Omental fat pad (tissue), 4 donors: ENCODE data around the gene ATXN2L. TPM values are rescaled to one million over a fixed set of nuclear protein-coding genes. Genes with fewer than 3 reads are reported as not detected.

Source experiments
- ATAC-seq: fragments of 150-250 bp; one replicate; pipeline ENCODE4 v1.9.1; 2016; ENCODE audit warnings: mild to moderate bottlenecking, moderate library complexity; ENCODE audit not compliant: low FRiP score
- DNase-seq: peaks from one replicate; pipeline ENCODE4 v3.0.0-alpha.2; 2019; ENCODE audit warnings: low spot score
- CTCF ChIP-seq, 3 donors: fragments of 450-650 bp; IDR thresholded peaks; one replicate each; pipeline ENCODE4 v1.5.1; 2016 to 2017; ENCODE audit warnings: antibody characterized with exemption in 3 of 3, mild to moderate bottlenecking in 3 of 3, moderate library complexity in 2 of 3
- total RNA-seq, 4 donors: library from RNA; depleted of rRNA; stranded (reverse); fragments of >200 nt; gene quantifications; one replicate each; pipeline ENCODE4 v1.1.0, GENCODE V29; 2016

The ATXN2L gene
- total RNA-seq, 4 donors from 2014 or later: 34.4 to 83.3 (median 59.5) TPM

- no peak for DNase-seq
- no peak for TF ChIP-seq CTCF (IDR thresholded peaks at IDR 0.05)
- ATAC-seq: no peak
Measured at GRCh38 chr16:28846933-28847273, 24.1 kb downstream of the ATXN2L start.

- no peak for DNase-seq
- ATAC-seq: peak; percentile 54
- TF ChIP-seq CTCF (IDR thresholded peaks at IDR 0.05): no peak
Measured at GRCh38 chr16:28858421-28858820, 35.6 kb downstream of the ATXN2L start.

GRCh38 chr16:28859326-28859725, 36.5 kb downstream of the ATXN2L start:
- no peak for TF ChIP-seq CTCF (IDR thresholded peaks at IDR 0.05)
- no peak for ATAC-seq
- no peak for DNase-seq

- no peak for TF ChIP-seq CTCF (IDR thresholded peaks at IDR 0.05)
- ATAC-seq: peak; percentile 17
- no peak for DNase-seq
Measured at GRCh38 chr16:28863929-28864793, 41.4 kb downstream of the ATXN2L start.

- ATAC-seq (no peak), DNase-seq (no peak)
- no peak for TF ChIP-seq CTCF (IDR thresholded peaks at IDR 0.05)
Measured at GRCh38 chr16:28865001-28865688, 42.3 kb downstream of the ATXN2L start.

GRCh38 chr16:28865722-28866453, 43.1 kb downstream of the ATXN2L start:
- no peak for ATAC-seq
- no peak for DNase-seq
- TF ChIP-seq CTCF (IDR thresholded peaks at IDR 0.05): no peak
